ENCODE data around the gene MICAL3.

GRCh38 chr22:17822087-17822486 is 202.3 kb downstream of the MICAL3 start:
- TF ChIP-seq ZNF274 (IDR thresholded peaks at IDR 0.05; ENCODE audit: low read depth, low read length) (no peak), YY1 (IDR thresholded peaks at IDR 0.05; ENCODE audit: insufficient read depth, insufficient read length) (no peak), SUZ12 (IDR thresholded peaks at IDR 0.05; ENCODE audit: extremely low read depth, insufficient read depth, insufficient read length) (no peak)

Data from NT2/D1 (cell line).